Left lung (tissue), 10 donors: ENCODE measurements around the gene TCHP. TPM values are rescaled to one million over a fixed set of nuclear protein-coding genes. Genes with fewer than 3 reads are reported as not detected.
A peak's percentile ranks its signal among the peaks of the same experiment; 100 is the strongest.

ENCODE experiments used
- ATAC-seq: fragments of 200-7000 bp; cut with Tn5 transposase; one replicate; pipeline ENCODE4 v1.9.1; 2020; ENCODE audit warnings: moderate library complexity
- DNase-seq, 4 donors: peaks; one replicate each; pipeline ENCODE4 v3.0.0-alpha.2; 2013 to 2020
- H3K27ac ChIP-seq, 2 donors: fragments of 200-600 bp; sonication (generic) in 1 of 2; one replicate each; pipeline versions ENCODE4 v1.5.0 to v1.8.0; 2020 to 2021
- H3K27me3 ChIP-seq, 2 donors: fragments of 200-600 bp; sonication (generic) in 1 of 2; one replicate each; pipeline versions ENCODE4 v1.5.0 to v1.8.0; 2020 to 2021
- H3K36me3 ChIP-seq, 2 donors: fragments of 200-600 bp; sonication (generic) in 1 of 2; one replicate each; pipeline versions ENCODE4 v1.5.0 to v1.8.0; 2020 to 2021
- H3K4me1 ChIP-seq, 2 donors: fragments of 200-600 bp; one replicate each; pipeline ENCODE4 v1.8.0; 2021
- H3K4me3 ChIP-seq, 2 donors: fragments of 200-600 bp; sonication (generic) in 1 of 2; one replicate each; pipeline versions ENCODE4 v1.5.0 to v1.8.0; 2020 to 2021; ENCODE audit warnings: mild to moderate bottlenecking in 1 of 2
- H3K9me3 ChIP-seq, 2 donors: fragments of 200-600 bp; sonication (generic) in 1 of 2; one replicate each; pipeline versions ENCODE4 v1.5.0 to v1.8.0; 2020 to 2021
- intact Hi-C, 2 donors: fragments of 100-400 bp; cut with DNase I; formaldehyde crosslinking; loops; one replicate each; pipeline versions ENCODE4 v1.11.2 to v1.14.2; 2022
- polyA plus RNA-seq, 6 donors: library from polyadenylated mRNA; unstranded; fragments of 120-200 nt; gene quantifications; one replicate each; pipeline ENCODE4 v1.2.1, GENCODE V29; 2013; ENCODE audit not compliant: insufficient read length in 6 of 6
- total RNA-seq, 2 donors: library from RNA; stranded (reverse); fragmentation: NEBNext Ultra II Directional; extraction: Animal tissue kit (Norgen Biotek cat#: 25700); gene quantifications; one replicate each; pipeline ENCODE4 v1.2.1, GENCODE V29; 2021
- TF ChIP-seq, protein P1 (sequence below), 2 donors: fragments of 200-600 bp; sonication (generic) in 1 of 2; IDR thresholded peaks; one replicate each; pipeline versions ENCODE4 v1.5.0 to v1.8.0; 2021; ENCODE audit warnings: antibody characterized with exemption in 2 of 2
- donor health status: DM: no; HTN: yes; CAD: no.
- donor health status: DM: no; HTN: no; CAD: no.

The TCHP gene
- total and polyA plus RNA-seq, 8 donors = 15.4 to 27.3 (median 23.9) TPM

GRCh38 chr12:109879351-109880042, 20.6 kb upstream of the TCHP start:
- Histone ChIP-seq H3K36me3 (no peaks in the 10 kb centered on the region), H3K9me3 (no peaks in the 10 kb centered on the region), H3K4me1 (peaks cover 7 to 50% of the 10 kb centered on the region in 2 donors), H3K27ac (peak overlapping the region; percentile 41 to 82), H3K27me3 (no peaks in the 10 kb centered on the region), H3K4me3 (peak overlapping the region; percentile 53 to 71)
- peak; percentile 9 for ATAC-seq
- TF ChIP-seq, protein P1, sequence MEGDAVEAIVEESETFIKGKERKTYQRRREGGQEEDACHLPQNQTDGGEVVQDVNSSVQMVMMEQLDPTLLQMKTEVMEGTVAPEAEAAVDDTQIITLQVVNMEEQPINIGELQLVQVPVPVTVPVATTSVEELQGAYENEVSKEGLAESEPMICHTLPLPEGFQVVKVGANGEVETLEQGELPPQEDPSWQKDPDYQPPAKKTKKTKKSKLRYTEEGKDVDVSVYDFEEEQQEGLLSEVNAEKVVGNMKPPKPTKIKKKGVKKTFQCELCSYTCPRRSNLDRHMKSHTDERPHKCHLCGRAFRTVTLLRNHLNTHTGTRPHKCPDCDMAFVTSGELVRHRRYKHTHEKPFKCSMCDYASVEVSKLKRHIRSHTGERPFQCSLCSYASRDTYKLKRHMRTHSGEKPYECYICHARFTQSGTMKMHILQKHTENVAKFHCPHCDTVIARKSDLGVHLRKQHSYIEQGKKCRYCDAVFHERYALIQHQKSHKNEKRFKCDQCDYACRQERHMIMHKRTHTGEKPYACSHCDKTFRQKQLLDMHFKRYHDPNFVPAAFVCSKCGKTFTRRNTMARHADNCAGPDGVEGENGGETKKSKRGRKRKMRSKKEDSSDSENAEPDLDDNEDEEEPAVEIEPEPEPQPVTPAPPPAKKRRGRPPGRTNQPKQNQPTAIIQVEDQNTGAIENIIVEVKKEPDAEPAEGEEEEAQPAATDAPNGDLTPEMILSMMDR (IDR thresholded peaks at IDR 0.05) = no peak
- intact Hi-C loops = loop anchor here in 1 of 2 donors (10.0 kb wide), 1 partner anchor 75 kb away; no protein-coding TSS in a partner anchor
- DNase-seq = peak in 2 of 4 donors; percentile 33 to 62

GRCh38 chr12:109880043-109880931, 19.8 kb upstream of the TCHP start, which contains the start of gene GLTP:
Gene GLTP, minus strand, starts transcription at chr12:109880541. Its CDS starts 167 bp downstream, at chr12:109880374.
- intact Hi-C loops = loop anchor here in 1 of 2 donors (10.0 kb wide), 1 partner anchor 75 kb away; no protein-coding TSS in a partner anchor

DNA sequence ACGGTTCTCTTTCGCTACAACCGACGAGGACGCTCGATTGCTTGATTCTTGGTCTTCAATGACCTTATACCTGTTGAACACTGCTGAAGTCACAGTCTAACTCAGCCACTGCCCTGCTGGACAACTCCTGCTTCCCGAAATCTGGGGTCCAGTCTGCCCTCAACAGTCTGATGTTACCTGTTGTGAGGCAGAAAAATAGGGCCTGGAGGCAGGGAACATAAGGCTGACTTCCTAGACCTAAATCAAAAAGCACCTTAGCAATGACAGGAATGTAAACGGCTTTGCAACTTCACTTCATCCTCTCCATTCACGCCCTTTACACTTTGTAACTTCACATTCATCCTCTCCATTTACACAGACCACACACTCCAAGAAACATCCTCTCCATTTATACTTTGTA, 19.1 kb upstream of the TCHP start:
- Histone ChIP-seq H3K9me3 (no peaks in the 10 kb centered on the region), H3K4me1 (peaks cover 5 to 42% of the 10 kb centered on the region in 2 donors), H3K27me3 (no peaks in the 10 kb centered on the region), H3K36me3 (no peaks in the 10 kb centered on the region), H3K27ac (peak overlapping the region in 1 of 2 donors; percentile 82), H3K4me3 (peak overlapping the region; percentile 53 to 71)
- intact Hi-C loops = loop anchor here in 1 of 2 donors (10.0 kb wide), 1 partner anchor 76 kb away; no protein-coding TSS in a partner anchor
- TF ChIP-seq, protein P1 (IDR thresholded peaks at IDR 0.05) = no peak
- no peak for DNase-seq
- ATAC-seq = peak; percentile 10

More at GRCh38 chr12:109880043-109880931, 19.8 kb upstream of the TCHP start, which contains the start of gene GLTP:
- Histone ChIP-seq H3K27ac (peak within 1 kb of the TSS; percentile 41 to 82), H3K9me3 (no peaks in the 10 kb centered on the region), H3K27me3 (no peaks in the 10 kb centered on the region), H3K4me3 (peak within 1 kb of the TSS; percentile 53 to 71), H3K36me3 (no peaks in the 10 kb centered on the region), H3K4me1 (peaks cover 7 to 48% of the 10 kb centered on the region in 2 donors)
- TF ChIP-seq, protein P1 (IDR thresholded peaks at IDR 0.05) = peak; percentile 38 to 67
- ATAC-seq (peak; percentile 98), DNase-seq (peak; percentile 84 to 97 (median 88))

GRCh38 chr12:109881752-109882151, 18.3 kb upstream of the TCHP start:
- no peaks in the 10 kb centered on the region for H3K36me3 ChIP-seq
- ATAC-seq (no peak), DNase-seq (no peak)
- no peak overlapping the region for H3K27ac ChIP-seq
- peaks cover 5 to 34% of the 10 kb centered on the region in 2 donors for H3K4me1 ChIP-seq
- TF ChIP-seq, protein P1 (IDR thresholded peaks at IDR 0.05) = no peak
- no peaks in the 10 kb centered on the region for H3K27me3 ChIP-seq
- H3K4me3 ChIP-seq = no peak overlapping the region
- intact Hi-C loops = loop anchor here in 1 of 2 donors (10.0 kb wide), 1 partner anchor 77 kb away; no protein-coding TSS in a partner anchor
- H3K9me3 ChIP-seq = no peaks in the 10 kb centered on the region
